Measurements from ENCODE around the gene PACSIN1.

GRCh38 chr6:34551720-34552119, 85.8 kb downstream of the PACSIN1 start:
- TF ChIP-seq SUZ12 (IDR thresholded peaks at IDR 0.05) = no peak
- TF ChIP-seq SP1 (IDR thresholded peaks at IDR 0.05) = no peak
- no peak for TF ChIP-seq FOXK2 (IDR thresholded peaks at IDR 0.05)
- no peak for TF ChIP-seq HDGF (IDR thresholded peaks at IDR 0.05; ENCODE audit: borderline replicate concordance)
- TF ChIP-seq ELF4 (IDR thresholded peaks at IDR 0.05) = no peak
- TF ChIP-seq BHLHE40 (IDR thresholded peaks at IDR 0.05; ENCODE audit: borderline replicate concordance) = no peak
- no peak for TF ChIP-seq PKNOX1 (IDR thresholded peaks at IDR 0.05)
- TF ChIP-seq L3MBTL2 (conservative IDR thresholded peaks at IDR 0.05) = no peak
- TF ChIP-seq FOXA1 (IDR thresholded peaks at IDR 0.05) = no peak
- no peak for TF ChIP-seq FOXM1 (IDR thresholded peaks at IDR 0.05; ENCODE audit: borderline replicate concordance)
- no peak for TF ChIP-seq CTBP1 (IDR thresholded peaks at IDR 0.05; ENCODE audit: borderline replicate concordance)
- TF ChIP-seq TARDBP (IDR thresholded peaks at IDR 0.05) = no peak
- no peak for TF ChIP-seq LEF1 (IDR thresholded peaks at IDR 0.05; ENCODE audit: borderline replicate concordance)
